Glomerular endothelial cell (primary cell): Measurements from ENCODE around the gene FCAMR. TPM values are rescaled to one million over a fixed set of nuclear protein-coding genes. Genes with fewer than 3 reads are reported as not detected.

Source experiments
- DNase-seq: peaks from one replicate; pipeline ENCODE4 v3.0.0-alpha.2; 2011; ENCODE audit warnings: low read depth, low spot score; ENCODE audit errors: extremely low read depth
- total RNA-seq: library from RNA; depleted of rRNA; stranded (reverse); fragments of >200 nt; gene quantifications from 2 replicates; pipeline ENCODE4 v1.2.3, GENCODE V29; 2015

The FCAMR gene
- total RNA-seq, 1 donor from 2014 or later = not detected

DNA sequence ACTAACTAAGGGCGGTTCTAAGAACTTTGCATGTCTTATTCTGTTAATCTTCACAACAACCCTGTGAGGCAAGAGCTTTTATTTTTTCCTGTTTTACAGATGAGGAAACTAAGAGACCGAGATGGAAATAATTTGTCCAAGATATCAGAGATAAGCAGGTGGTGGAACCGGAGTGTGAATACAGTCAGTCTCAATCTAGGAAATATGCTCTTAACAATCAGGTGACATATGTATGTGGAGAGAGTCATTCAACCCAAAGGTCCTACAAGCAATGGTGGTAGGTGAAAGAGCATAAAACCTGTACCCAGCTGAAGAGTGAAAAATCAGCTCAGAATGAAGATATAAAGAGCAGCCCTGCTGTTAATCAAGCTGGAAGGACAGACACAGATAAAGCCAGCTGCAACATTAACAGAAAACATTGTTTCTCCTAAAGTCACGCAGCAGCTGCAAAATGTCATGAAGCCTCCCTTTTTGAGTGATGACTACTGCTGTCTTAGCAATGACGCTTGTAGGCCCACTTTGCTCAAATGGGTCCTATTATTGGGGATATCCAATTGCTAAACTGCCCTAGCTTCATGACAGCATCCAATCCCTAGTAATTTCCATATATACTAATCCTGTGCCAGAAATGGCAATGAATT, 30.5 kb upstream of the FCAMR start:
- no peak for DNase-seq

DNA sequence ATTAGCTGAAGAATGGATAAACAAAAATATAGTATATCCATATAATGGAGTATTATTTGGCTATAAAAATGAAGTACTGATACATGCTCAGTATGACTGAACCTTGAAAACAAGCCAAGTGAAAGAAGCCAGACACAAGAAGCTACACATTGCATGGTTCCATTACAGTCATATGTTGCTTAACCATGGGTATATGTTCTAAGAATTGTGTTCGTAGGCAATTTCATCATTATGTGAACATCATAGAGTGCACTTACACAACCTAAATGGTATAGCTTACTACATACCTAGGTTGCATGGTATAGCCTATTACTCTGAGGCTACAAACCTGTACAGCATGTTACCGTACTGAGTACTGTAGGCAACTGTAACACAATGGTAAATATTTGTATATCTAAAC, 28.6 kb upstream of the FCAMR start:
- no peak for DNase-seq

DNA sequence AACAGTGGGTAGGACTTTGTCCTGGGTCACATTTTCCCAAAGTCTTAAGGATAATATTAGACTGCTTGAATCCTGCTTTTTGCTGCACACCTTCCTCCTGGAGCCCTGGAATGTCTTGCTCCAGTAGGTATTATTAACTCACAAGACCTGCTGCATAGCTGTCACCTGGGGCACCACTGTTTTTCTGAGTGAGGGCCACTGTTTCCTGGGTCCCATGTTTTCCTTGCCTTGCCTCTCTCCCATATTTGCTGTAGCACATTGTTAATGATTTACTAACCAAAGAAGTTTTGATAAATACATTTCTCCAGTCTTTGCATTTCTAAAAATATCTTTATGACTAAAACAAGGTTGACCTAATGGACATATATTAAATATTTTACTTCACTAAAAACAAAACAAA, 22.5 kb upstream of the FCAMR start:
- no peak for DNase-seq

DNA sequence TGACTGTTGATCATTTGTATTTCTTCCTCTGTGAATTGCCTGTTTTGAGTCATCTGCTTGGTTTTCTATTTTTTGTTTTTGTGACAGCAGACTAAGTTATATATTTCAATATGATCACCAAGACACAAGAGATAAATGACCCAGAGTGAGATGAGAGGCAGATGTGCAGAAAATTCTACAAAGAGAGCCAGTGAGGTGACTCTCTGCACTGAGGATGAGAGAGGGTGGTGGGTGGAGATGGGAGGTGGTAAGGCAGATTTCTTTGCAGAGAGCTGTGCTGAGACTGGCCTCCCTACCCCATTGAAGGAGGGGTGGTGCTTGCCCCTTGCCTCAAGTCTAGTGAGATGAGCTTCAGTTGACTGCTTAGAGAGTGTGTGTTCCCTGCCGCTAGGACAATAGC, 17.6 kb upstream of the FCAMR start:
- DNase-seq = no peak

DNA sequence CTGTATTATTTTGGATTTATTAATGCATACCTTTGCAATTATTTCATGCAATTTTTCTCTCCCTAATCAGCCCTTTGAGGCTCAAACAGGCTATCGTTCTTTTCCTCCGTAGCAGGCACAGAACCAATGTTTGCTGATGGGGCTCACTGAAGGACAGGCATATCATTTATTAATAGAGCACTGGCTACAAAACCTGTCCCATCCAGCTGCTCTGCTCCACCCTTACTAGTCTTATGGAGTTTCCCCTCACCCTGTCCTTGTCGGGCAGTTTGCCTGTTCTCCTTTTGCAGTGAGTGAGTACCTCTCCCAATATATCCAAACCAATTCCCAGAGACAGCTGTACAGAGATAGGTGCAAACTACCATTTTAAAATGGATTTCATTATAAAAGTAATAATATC, 16.6 kb upstream of the FCAMR start:
- no peak for DNase-seq

DNA sequence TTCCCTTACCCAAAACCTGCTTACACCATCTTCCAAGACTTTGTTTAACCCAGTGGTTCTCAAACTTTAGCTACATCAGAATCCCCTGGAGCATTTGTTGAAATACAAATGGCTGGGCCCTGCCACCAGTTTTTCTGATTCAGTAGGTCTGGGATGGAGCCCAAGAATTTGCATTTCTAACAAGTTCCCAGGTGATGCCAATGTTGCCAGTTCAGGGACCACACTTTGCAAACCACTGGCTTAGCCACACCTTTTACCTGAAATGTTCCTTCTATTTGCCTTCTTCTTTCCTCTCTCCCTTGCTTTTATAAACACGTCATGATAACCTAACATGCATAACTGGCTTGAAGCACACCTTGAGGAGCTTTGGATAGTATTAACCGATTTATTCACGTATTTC, 16.1 kb upstream of the FCAMR start:
- no peak for DNase-seq

DNA sequence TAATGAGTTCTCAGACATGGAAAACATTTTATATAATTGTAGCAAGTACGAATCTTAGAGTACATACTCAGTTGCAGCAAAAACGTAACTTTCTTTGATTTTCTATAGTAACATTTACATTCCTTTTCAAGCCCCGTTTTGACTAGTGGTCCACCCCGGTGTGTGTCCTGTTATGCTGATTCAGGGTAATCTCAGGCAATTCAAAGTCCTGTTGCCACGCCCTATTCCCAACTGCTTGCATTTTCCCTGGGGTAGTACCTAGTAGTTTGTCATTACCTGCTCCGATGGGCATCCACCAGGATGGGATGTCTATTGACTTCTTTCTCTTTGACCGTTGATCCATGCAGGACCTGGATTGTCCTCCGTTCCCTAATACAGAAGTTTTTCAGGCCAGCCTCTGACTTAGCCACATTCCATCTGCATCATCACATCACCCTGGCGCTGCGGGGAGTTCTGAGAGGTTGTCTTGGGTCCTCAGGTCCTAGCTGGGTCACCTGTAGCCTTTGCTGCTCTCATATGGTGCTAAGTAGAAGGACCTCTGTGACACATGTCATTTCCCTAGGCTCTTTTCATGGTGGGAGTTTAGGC, 15.0 kb upstream of the FCAMR start:
- no peak for DNase-seq

DNA sequence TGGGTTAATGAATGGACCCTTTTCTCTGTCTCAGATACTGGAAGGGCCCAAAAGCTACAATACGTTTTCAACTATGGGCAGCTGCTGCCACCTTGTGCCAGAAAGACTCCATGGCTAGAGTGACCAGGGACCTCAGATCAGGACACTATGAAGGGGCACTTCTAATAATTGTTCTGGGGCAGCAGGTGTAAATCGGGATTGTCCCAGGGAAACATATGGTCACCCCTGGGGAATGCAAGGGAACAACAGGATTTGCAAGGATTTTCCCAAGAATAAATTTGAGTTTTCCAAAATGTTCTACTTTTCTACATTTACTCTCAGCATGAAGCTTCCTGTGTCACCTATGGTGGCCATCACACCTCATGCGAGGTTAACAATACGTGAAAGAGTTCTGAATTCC, 12.0 kb upstream of the FCAMR start:
- DNase-seq = no peak

DNA sequence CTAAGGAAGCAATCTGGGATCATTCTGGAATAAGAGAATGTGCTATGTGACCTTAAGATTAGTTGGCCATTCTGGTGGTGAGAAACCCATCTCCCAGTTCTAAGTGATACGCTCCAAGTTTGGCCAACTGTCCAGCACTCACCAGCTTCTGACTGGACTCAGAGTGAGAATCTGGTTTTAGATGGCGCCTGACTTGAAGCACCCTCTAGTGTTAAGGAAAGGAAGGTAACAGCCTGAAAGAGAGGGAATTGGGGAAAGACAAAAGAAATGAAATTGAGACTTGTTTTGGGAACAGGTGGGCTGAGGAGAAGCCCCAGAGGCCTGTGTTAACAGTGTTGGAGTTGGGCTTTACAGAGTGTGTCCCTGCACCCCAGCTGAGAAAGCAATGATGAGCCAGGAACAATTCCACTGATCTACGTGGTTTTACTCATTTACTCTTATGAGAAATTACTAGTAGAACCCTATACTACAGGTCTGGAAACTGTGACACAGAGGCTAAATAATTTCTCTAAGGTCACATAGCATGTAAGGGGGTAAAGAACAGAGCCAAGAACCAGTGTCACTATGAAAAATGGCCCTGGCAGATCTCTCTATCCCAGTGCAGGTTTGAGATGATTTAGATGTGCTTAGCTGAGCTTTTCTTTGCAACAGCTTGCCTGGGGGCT, 9.3 kb upstream of the FCAMR start:
- DNase-seq = no peak

DNA sequence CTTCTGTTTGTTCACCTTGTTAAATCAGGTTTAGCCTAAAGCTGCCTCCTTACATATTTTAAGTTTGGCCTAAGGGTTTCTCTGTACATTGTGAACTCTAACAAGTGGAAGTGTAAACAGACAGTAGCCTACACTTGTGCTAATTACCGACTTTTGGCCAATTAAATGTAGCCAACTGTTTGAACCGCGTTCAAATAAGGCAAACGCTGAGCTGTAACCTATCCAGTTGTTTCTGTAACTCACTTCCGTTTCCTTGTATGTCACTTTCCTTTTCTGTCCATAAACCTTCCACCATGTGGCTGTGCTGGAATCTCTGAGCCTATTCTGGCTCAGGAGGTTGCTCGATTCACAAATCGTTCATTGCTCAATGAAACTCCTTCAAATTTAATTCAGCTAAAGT, 8.0 kb upstream of the FCAMR start:
- DNase-seq = no peak

DNA sequence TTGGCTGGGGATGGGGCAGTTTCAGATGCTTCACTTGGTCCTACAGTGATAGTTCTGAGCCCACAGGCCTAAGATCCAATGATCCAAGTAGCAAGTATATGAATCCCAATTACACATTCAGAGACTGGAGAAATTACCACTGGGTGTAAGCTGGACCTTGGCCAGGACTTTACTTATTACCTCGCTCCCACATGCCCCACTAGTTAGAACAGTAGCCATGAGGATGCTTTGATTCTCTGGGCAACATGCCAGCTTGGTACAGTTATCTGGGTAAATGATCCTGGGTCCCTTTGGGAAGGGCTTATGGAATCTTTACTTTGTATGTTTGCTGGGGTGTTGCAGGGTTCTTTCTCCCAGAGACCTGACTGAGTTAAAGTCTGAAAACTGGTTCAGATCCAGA, 5.0 kb upstream of the FCAMR start:
- DNase-seq = no peak

DNA sequence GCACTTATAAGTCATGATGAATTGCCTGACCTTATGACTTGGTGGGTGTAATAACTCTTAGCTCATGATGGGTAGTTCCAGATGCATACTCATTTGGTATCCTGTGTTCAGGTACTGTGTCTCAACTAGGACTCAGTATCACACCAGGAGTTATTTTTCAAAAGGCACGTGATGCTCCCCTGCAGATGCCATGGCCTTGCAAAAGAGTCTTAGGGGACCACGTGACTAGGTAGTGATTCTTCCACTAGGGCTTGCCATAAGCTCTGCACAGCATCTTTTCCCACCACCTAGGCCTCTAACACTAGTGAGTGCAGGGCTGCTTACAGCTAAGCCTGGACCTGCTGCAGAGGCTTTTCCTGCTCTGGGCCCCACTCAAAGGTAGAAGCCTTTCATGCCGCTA, 3.9 kb upstream of the FCAMR start:
- no peak for DNase-seq

DNA sequence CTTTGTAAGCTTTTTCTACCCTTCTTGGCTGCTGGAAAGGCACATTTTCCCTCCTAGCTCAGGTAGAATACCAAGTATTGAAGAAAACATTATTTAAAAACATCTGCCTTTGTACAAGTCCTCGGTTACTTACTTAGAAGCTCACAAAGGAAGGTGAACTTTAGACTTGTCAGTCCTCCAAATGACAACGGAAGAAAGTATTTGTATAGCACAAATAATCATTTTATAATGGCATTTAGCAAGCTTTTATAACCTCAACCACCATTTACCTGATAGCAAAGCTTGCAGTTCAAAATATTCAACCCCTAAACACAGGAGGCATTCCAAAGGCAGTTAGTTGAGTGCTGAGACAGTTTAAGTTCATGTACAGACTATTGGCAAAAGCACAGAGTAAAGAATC, 2.5 kb upstream of the FCAMR start:
- no peak for DNase-seq

DNA sequence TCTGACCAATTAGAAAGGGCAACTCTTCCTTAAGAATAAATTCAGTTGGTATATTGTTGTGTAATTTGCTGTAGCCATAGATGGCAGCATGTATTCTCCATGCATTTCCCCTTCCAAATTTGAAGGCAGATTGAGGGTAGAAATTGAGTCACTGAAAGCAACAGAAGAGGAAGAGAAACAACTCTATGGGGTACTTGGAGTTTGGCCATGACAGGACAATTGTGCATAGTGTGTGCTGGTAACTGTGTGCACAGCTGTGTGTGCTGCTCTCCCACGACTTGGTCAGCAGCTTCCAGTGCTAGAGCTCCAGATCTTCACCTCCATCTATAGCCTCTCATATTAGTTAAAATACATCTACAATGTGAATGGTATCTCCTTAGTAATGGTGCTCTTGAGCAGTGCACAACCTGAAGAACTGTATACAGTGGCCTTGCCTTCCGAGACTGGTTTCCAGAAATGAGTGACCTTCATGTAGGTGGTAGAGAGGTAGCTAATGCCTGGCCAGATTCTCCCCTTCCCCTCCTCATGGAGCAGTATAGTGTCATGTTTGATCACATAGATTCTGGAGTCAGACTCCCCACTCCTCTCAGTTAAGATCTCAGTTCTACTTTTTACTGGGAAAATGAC, 882 bp upstream of the FCAMR start:
- DNase-seq = no peak

DNA sequence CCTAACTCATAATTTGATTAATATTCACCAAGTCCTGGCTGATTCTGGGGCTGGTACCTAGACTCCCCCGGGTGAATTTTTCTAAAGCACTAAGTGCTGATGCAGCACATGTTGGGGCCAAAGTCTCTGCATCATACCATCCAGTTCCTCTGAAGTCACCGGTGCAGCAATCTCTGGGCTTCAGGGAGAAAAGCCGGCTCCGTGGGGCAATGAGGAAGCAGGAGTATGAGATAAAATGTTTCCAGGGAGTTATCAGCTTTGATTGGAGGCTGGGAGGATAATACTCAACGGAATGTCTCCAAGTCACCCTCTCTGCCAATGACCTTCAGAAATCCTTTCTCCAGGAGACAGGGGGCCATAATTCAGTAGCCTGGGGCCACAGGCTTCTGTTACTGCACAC, 1.2 kb downstream of the FCAMR start:
- no peak for DNase-seq

DNA sequence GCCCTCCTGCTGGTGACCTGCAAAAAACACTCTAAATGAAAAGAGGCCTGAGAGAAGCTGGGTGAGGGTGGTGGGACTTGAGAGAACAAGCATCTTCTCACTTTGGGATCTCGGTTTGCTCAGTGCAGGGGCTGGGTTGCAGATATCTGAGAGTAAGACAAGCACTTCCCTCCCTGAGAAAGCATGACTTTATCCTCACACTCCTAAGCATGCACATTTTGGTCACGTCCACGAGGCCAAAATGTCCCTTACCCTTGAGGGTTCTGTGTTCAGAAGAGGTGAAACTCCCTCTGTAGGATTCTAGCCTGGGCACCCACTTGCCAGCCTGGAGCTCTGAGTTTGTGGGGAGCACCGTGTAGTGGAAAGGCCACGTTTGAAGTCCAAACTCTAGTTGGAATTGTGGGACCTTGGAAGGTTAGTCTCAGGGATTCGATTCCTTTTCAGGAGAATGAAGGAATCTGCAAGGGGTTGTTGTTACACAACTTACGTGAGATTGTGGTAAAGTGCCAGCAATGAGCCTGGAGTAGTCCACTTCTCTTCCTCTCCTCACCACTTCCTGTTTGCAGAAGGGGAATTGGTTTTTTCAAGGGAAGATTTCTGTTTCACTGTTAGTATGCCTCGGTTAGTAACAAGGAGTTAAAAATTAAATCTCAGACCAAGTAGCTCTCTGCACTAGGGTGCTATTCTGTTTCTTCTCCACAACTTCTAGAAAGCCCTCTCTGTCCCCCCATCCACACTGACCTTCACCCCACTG, 3.0 kb downstream of the FCAMR start:
- DNase-seq = no peak

DNA sequence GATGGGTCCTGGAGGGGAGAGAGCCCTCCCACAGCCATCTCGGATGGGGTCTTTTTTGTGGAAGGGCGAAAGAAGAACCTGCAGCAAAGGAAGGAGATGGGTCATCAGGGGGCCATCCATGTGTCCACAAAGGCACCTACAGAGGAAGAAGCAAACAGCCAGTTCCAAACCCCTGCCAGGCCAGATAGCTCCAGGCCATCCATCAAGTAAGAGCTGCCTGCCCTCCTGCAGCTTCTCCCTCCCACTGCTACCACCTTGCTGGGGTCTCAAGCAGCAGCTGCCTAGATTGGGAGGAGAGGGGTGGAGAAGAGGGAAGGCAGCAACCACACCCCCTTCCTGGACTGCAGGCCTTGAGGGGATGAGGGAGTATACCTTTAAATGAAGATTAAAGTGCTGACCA, 4.5 kb downstream of the FCAMR start:
- DNase-seq = no peak

DNA sequence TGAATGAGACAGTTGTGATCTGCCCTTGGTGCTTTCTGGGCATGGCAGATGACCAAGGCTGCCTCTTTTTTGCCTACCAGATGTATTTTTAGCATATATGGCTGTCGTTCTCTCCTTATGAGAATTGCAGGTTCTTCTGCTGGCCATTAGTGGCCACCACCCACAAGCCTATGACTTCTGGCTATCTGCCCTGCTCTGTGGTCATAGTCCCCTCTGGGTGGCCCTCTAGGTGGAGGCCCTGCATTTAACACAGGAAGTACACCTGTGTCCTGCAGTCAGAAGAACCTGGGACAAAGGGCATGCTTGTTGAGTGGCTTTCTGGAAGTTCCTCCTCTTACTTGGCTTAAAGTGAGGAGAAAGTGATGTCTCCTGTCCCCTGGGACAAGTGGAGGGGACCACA, 6.5 kb downstream of the FCAMR start:
- no peak for DNase-seq

DNA sequence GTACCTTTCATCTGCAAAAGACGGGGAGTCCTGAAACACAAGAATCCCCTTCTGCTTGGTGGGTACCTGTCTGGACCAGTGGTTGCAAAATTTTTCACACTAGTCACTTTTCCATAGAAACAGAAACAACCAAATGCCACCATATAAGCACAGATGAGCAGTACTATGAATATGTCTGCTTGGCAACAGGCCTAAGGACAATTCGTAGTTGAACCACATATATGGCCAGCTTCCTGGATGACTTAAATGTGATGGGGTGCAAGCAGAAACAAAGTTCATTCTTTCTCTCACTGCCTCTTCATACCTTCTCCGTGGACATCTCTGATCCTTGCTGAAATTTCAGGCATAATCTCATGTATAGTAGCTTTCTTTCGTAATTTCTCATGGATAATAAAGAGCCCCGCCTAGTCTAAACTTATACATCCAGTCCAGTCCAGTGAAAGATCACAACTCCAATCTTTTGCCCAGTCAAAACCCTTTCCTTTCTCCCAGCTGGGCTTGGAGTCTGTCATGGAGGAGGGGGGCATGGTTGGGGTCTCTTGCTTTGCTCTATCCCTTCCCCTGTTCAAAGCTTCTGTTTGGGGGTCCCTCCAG, 7.0 kb downstream of the FCAMR start:
- no peak for DNase-seq

DNA sequence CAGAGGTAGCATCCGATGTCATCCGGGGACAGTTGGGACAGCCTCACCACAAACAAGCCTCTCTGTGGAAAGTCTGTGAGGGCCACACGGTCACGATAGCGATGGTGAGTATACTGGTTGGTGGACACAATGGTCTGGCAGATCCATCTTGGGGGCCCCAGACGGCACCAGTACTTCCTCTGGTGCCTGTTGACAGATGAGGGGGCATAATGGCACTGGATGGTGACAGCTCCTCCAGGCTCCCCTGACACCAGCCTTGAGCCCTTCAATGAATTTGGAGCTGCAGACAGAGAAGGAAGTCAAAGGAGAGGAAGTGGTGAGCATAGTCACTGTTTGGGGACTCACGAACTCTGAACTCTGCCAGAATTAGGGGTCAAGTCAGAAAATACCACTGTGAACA, 8.0 kb downstream of the FCAMR start:
- no peak for DNase-seq

DNA sequence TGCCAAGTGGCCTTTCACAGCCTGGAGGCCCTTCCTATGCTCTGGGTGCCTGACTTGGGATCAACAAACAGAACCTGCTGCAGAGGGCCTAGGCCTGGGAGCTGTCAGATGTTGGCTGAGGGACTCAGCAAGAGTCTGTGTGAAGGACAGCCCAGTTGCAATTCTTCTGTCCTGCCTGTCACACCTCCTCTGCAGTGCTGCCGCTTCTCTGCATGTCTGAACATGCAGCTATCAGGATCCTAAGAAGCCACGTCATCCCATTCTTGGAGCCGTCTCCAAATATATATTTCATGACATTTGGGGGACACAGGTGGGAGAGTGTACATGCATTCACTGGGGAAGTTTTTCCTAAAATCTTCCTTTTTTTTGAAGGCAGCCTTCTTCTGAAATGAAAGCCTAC, 8.6 kb downstream of the FCAMR start:
- DNase-seq = no peak
